GM10248 (cell line): ENCODE measurements around the gene SUCLG1.

Source experiments
- CTCF ChIA-PET: fragments of 300-600 bp; sonication (Branson Sonifier 250); formaldehyde crosslinking; extraction: SDS; loops from one replicate; lab custom pipeline; 2021; ENCODE audit warnings: antibody characterized with exemption; lab: Yijun Ruan, JAX
- POLR2A ChIA-PET: fragments of 350-650 bp; sonication (Branson Sonifier 250); formaldehyde crosslinking; extraction: SDS; loops from one replicate; lab custom pipeline; 2020; ENCODE audit warnings: antibody characterized with exemption; lab: Yijun Ruan, JAX
- DNase-seq: peaks from one replicate; pipeline ENCODE4 v3.0.0; 2012; ENCODE audit errors: extremely low spot score
- TF ChIP-seq, protein P1 (sequence below): IDR thresholded peaks from 2 replicates; pipeline ENCODE4 v1.5.1; 2012; ENCODE audit warnings: mild to moderate bottlenecking, low read depth; ENCODE audit errors: extremely low read depth, missing control alignments, control extremely low read depth

SUCLG1 gene

DNA sequence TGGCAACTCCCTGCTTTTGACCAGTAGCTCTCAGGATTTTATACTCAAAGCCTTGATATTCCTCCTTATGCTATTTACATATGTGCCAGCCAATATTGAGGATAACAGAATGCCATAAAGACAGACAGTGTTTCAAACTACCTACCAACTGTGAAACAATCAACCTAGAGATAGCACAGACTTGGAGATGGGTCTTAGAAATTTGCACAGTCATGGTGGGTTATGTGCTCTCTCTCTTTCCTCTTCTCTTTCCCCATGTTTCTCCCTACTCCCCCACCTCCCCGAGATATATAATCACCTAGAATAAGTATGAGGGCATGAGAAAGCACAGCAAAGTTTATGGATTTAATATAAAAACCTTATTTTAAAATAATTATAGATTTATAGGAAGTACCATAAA lies 24.2 kb upstream of the SUCLG1 start:
- no peak for DNase-seq
- POLR2A ChIA-PET, result no interaction called here
- TF ChIP-seq, protein P1, sequence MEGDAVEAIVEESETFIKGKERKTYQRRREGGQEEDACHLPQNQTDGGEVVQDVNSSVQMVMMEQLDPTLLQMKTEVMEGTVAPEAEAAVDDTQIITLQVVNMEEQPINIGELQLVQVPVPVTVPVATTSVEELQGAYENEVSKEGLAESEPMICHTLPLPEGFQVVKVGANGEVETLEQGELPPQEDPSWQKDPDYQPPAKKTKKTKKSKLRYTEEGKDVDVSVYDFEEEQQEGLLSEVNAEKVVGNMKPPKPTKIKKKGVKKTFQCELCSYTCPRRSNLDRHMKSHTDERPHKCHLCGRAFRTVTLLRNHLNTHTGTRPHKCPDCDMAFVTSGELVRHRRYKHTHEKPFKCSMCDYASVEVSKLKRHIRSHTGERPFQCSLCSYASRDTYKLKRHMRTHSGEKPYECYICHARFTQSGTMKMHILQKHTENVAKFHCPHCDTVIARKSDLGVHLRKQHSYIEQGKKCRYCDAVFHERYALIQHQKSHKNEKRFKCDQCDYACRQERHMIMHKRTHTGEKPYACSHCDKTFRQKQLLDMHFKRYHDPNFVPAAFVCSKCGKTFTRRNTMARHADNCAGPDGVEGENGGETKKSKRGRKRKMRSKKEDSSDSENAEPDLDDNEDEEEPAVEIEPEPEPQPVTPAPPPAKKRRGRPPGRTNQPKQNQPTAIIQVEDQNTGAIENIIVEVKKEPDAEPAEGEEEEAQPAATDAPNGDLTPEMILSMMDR, result no peak
- CTCF ChIA-PET, result interaction anchor here (0.9 to 1.1 kb wide), 3 partner anchors 14 to 442 kb away, joined by 3 to 5 read pairs (median 4); no protein-coding TSS in a partner anchor

DNA sequence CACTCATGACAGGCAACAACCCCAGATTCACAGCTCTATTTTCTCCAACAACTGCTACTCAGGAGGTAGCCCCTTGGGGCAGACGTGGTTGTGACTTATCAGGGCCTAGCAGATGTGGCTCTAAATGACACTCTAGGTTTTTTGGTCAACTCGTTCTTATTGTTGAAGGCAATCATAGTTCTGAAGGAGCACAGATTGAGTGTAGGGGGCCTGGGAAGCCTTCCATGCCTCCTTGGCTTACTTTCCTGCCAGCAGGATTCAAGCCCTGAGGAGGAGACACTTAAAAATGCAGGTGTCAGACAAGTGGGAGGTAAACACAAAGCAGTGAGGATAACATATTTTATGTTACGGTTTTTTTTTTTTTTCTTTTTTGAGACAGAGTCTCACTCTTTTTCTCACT lies 23.5 kb upstream of the SUCLG1 start:
- POLR2A ChIA-PET, result no interaction called here
- TF ChIP-seq, protein P1, result no peak
- CTCF ChIA-PET, result interaction anchor here (1.0 to 1.3 kb wide), 2 partner anchors 15 to 443 kb away, joined by 3 to 4 read pairs; no protein-coding TSS in a partner anchor
- no peak for DNase-seq

DNA sequence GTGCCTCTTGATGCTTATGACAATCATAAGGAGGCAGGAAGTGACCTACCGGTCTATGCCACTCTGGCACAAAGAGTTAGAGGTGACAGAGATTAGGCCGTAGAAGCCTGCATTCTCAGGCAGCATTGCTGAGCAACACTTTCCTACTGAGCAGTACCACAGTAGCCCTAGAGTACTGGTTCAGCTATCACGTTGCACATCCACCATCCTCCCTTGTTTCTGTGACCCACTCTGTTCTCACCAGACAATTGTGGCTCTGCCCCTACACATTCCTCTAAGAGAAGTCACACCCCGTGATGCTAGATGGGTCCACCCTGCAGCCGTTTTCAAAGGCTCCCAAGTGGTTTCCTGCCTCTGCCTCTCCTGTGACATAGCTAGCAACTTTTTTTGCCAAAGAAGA lies 22.6 kb upstream of the SUCLG1 start:
- TF ChIP-seq, protein P1, result no peak
- DNase-seq, result no peak
- ChIA-PET POLR2A (no interaction called here), CTCF (interaction anchor here (1.3 kb wide), 1 partner anchor 444 kb away, joined by 4 read pairs; no protein-coding TSS in a partner anchor)

DNA sequence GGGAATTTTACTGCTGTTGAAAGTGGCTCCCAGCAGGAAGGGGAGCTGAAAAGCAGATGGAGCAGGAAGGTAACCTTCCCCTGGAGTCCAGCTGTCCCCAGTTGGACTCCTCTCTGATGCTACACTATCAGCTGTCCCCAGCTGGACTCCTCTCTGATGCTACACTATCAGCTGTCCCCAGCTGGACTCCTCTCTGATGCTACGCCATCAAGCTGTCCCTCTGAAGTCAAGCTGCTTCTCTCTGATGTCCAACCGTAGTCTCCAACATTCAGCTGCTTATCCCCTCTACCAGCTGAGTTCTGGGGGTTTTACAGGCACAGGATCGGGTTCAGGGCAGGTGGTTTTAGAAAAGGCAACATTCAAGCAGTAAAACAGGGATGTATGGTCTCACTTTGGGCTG lies 19.8 kb upstream of the SUCLG1 start:
- no peak for DNase-seq
- ChIA-PET POLR2A (no interaction called here), CTCF (interaction anchor here (1.1 to 1.7 kb wide), 5 partner anchors 10 to 447 kb away, joined by 3 to 4 read pairs (median 3); no protein-coding TSS in a partner anchor)
- TF ChIP-seq, protein P1, result no peak

DNA sequence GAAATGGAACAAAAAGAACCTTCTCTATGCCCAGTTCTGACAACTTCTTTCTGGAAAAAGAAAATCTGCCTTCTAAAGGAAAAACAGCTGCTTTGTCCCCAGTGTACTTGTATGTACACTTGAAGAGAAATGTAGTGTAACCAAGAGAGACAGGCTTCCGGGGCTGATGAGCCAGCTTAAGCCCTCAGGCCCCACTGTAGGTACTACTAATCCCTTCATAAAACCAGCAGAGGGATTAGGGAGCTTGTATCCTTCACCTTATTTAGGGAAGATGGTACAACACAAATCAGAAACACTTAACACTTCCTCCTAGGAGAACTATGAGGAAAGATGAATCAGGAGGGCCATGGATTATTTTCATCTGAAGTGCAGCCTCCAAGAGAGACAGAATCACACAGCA lies 18.8 kb upstream of the SUCLG1 start:
- ChIA-PET POLR2A (no interaction called here), CTCF (interaction anchor here (1.1 to 1.7 kb wide), 3 partner anchors 17 to 448 kb away, joined by 3 read pairs; no protein-coding TSS in a partner anchor)
- DNase-seq, result no peak
- TF ChIP-seq, protein P1, result no peak

DNA sequence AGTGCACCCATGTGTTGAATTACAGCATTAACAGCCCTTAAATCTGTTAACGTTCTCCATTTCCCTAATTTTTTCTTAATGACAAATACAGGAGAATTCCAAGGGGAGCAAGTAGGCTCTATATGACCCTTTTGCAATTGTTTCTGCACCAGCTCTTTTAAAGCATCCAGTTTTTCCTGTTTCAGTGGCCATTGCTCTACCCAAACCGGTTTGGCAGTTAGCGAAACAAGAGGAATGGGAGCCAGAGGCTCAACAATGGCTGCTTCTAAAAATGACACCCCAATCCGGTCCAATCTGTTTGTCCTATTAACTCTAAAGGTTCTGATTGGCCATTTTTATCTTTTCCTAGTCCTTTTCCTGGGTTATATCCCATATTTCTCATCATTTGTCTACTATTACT lies 15.1 kb upstream of the SUCLG1 start:
- TF ChIP-seq, protein P1, result no peak
- ChIA-PET CTCF (interaction anchor here (0.9 to 1.8 kb wide), 2 partner anchors 8 to 23 kb away, joined by 3 to 6 read pairs; no protein-coding TSS in a partner anchor), POLR2A (no interaction called here)
- no peak for DNase-seq
